NB4 (cell line): ENCODE measurements around the gene RABL6.

Experiments
- DNase-seq: peaks from one replicate; pipeline ENCODE4 v3.0.0; 2010; ENCODE audit warnings: low read depth
- H3K4me3 ChIP-seq: one replicate; pipeline ENCODE4 v1.5.1; 2011; ENCODE audit warnings: mild to moderate bottlenecking, low read depth, low read length, moderate library complexity
- CTCF ChIP-seq: IDR thresholded peaks from one replicate; pipeline ENCODE4 v1.5.1; 2012; ENCODE audit warnings: low read depth, low read length
- MAX ChIP-seq: IDR thresholded peaks from 2 replicates; pipeline ENCODE4 v1.6.1; 2011; ENCODE audit warnings: low read depth, low read length
- MYC ChIP-seq: IDR thresholded peaks from 2 replicates; pipeline ENCODE4 v1.6.1; 2011; ENCODE audit warnings: low read depth, low read length
- POLR2A ChIP-seq: IDR thresholded peaks from 2 replicates; pipeline ENCODE4 v1.6.1; 2011; ENCODE audit warnings: mild to moderate bottlenecking; ENCODE audit not compliant: insufficient read length; ENCODE audit errors: extremely low read depth

RABL6 gene

GRCh38 chr9:136826703-136827582 is 19.2 kb downstream of the RABL6 start:
- no peak overlapping the region for H3K4me3 ChIP-seq
- no peak for TF ChIP-seq POLR2A
- no peak for TF ChIP-seq MAX
- no peak for TF ChIP-seq MYC
- no peak for TF ChIP-seq CTCF
- no peak for DNase-seq

- DNase-seq, result no peak
- no peak overlapping the region for H3K4me3 ChIP-seq
- no peak for TF ChIP-seq POLR2A
- TF ChIP-seq MAX, result no peak
- TF ChIP-seq CTCF, result no peak
- no peak for TF ChIP-seq MYC
Measured at GRCh38 chr9:136827794-136828473, 20.2 kb downstream of the RABL6 start.

GRCh38 chr9:136828474-136829140 is 20.9 kb downstream of the RABL6 start:
- TF ChIP-seq CTCF, result no peak
- no peak overlapping the region for H3K4me3 ChIP-seq
- no peak for DNase-seq

GRCh38 chr9:136829412-136829811 is 21.7 kb downstream of the RABL6 start:
- no peak for DNase-seq
- no peak for TF ChIP-seq POLR2A
- no peak for TF ChIP-seq CTCF
- no peak for TF ChIP-seq MYC
- TF ChIP-seq MAX, result no peak
- H3K4me3 ChIP-seq, result no peak overlapping the region

GRCh38 chr9:136829981-136830885 is 22.5 kb downstream of the RABL6 start:
- no peak for TF ChIP-seq MYC
- no peak for TF ChIP-seq MAX
- TF ChIP-seq CTCF, result no peak
- no peak for TF ChIP-seq POLR2A
- no peak for DNase-seq
- H3K4me3 ChIP-seq, result no peak overlapping the region
